AG09319 (cell line): ENCODE measurements around the gene FNIP2.
"Not testable (repeated sequence)": the region's sequence is repeated elsewhere in the genome, so short reads cannot be mapped to it uniquely, and the experiment has no call there.

ENCODE experiments used
- DNase-seq: peaks from one replicate; pipeline ENCODE4 v3.0.0-alpha.2; 2010; ENCODE audit warnings: low read depth; ENCODE audit errors: extremely low read depth
- CTCF ChIP-seq: IDR thresholded peaks from 2 replicates; pipeline ENCODE4 v1.5.1; 2011; ENCODE audit warnings: low read depth, mild to moderate bottlenecking, inconsistent platforms, low read length, moderate library complexity

Gene FNIP2

GRCh38 chr4:158894826-158895225 is 126.0 kb downstream of the FNIP2 start:
- TF ChIP-seq CTCF: no peak
- no peak for DNase-seq

DNA sequence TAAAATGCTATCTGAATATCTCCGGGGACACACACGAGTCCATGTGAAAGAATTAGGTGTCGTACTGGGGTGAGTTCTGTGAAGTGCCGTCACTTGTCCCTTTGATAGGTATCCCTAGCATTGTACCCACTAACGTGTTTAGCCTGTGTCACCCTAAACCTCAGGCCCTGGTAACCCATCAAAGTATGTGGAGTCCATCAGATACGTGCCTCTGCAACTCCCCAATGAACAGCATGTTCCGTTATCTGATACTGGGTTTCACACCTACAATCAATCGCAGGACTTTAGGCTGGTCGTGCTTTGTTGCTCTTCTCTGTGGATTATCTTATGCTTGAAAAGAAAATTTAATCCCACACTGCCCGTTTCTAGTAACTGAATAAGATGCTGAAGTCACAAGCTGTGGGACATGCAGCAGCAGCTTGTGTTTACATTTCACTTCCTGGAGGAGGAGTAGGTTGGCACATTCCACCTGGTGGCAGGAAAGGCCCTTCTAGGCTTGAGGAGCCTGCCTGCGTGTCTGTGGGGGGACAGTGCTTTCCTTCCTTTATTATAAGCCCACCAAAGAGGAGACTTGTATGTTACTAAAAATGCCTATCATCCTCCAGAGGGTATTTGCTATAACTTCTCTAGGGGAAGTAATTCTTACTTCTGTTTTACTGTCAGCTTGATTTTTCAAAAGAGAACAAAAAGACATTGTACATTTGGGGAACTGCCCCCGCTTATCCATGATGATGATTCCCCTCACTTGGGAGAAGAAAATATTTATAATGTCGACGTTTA is 127.2 kb downstream of the FNIP2 start:
- no peak for DNase-seq

GRCh38 chr4:158896577-158897238 is 127.9 kb downstream of the FNIP2 start:
- DNase-seq: not testable (repeated sequence)

More for the DNA sequence above, 127.2 kb downstream of the FNIP2 start:
- no peak for TF ChIP-seq CTCF

DNA sequence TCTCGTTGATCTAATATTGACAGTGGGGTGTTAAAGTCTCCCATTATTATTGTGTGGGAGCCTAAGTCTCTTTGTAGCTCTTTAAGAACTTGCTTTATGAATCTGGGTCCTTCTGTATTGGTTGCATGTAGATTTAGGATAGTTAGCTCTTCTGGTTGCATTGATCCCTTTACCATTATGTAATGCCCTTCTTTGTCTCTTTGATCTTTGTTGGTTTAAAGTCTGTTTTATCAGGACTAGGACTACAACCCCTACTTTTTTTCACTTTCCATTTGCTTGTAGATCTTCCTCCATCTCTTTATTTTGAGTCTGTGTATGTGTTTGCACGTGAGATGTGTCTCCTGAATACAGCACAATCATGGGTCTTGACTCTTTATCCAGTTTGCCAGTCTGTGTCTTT is 131.6 kb downstream of the FNIP2 start:
- not testable (repeated sequence) for DNase-seq

GRCh38 chr4:158902280-158903078 is 133.7 kb downstream of the FNIP2 start:
- not testable (repeated sequence) for DNase-seq

GRCh38 chr4:158903079-158903456 is 134.2 kb downstream of the FNIP2 start:
- TF ChIP-seq CTCF: no peak
- no peak for DNase-seq

GRCh38 chr4:158903472-158904043 is 134.7 kb downstream of the FNIP2 start:
- TF ChIP-seq CTCF: no peak
- no peak for DNase-seq

- DNase-seq: no peak
- TF ChIP-seq CTCF: no peak
Measured at GRCh38 chr4:158904815-158905214, 136.0 kb downstream of the FNIP2 start.
